Loucy (cell line): ENCODE results near the gene SDK1.

ENCODE experiments used
- H2AFZ ChIP-seq: fragments of 200-600 bp; sonication (generic); 2 replicates; pipeline ENCODE4 v1.6.0; 2016; ENCODE audit warnings: antibody characterized with exemption, mild to moderate bottlenecking, low read length, moderate library complexity
- H3F3A ChIP-seq: fragments of 200-600 bp; 2 replicates; pipeline ENCODE4 v1.6.0; 2016; ENCODE audit warnings: antibody characterized with exemption, low read depth, mild to moderate bottlenecking
- H3K27me3 ChIP-seq: fragments of 200-600 bp; sonication (generic); 2 replicates; pipeline ENCODE4 v1.6.1; 2014; ENCODE audit warnings: low read length, mild to moderate bottlenecking; ENCODE audit not compliant: insufficient read depth, poor library complexity, severe bottlenecking
- H3K36me3 ChIP-seq: fragments of 200-600 bp; sonication (generic); 2 replicates; pipeline ENCODE4 v1.6.1; 2016; ENCODE audit warnings: low read length; ENCODE audit not compliant: insufficient read depth
- H3K4me1 ChIP-seq: fragments of 200-600 bp; sonication (generic); 2 replicates; pipeline ENCODE4 v1.5.1; 2014; ENCODE audit warnings: low read length, mild to moderate bottlenecking; ENCODE audit not compliant: insufficient read depth, poor library complexity, severe bottlenecking
- H3K4me2 ChIP-seq: fragments of 200-600 bp; sonication (generic); 2 replicates; pipeline ENCODE4 v1.6.0; 2014; ENCODE audit warnings: antibody characterized with exemption, low read length, low read depth, mild to moderate bottlenecking; ENCODE audit not compliant: poor library complexity, severe bottlenecking
- H3K4me3 ChIP-seq: fragments of 200-600 bp; sonication (generic); 2 replicates; pipeline ENCODE4 v1.5.1; 2014; ENCODE audit warnings: low read length, mild to moderate bottlenecking, mixed read lengths; ENCODE audit not compliant: poor library complexity, severe bottlenecking
- H3K79me2 ChIP-seq: fragments of 200-600 bp; sonication (generic); 2 replicates; pipeline ENCODE4 v1.6.1; 2014; ENCODE audit warnings: low read length; ENCODE audit not compliant: insufficient read depth
- H3K9ac ChIP-seq: fragments of 200-600 bp; sonication (generic); 2 replicates; pipeline ENCODE4 v1.6.0; 2014; ENCODE audit warnings: mild to moderate bottlenecking, low read depth, low read length, moderate library complexity; ENCODE audit not compliant: poor library complexity, severe bottlenecking
- H3K9me2 ChIP-seq: fragments of 200-600 bp; sonication (generic); replicated peaks from 2 replicates; pipeline ENCODE4 v1.6.1; 2016; ENCODE audit warnings: low read depth, low read length, mixed read lengths
- H3K9me3 ChIP-seq: fragments of 200-600 bp; sonication (generic); 2 replicates; pipeline ENCODE4 v1.6.1; 2014; ENCODE audit warnings: mild to moderate bottlenecking, antibody characterized with exemption, low read length, low read depth; ENCODE audit not compliant: insufficient read depth
- H4K20me1 ChIP-seq: fragments of 200-600 bp; sonication (generic); 2 replicates; pipeline ENCODE4 v1.6.0; 2014; ENCODE audit warnings: antibody characterized with exemption, low read length, mild to moderate bottlenecking; ENCODE audit not compliant: insufficient read depth, poor library complexity, severe bottlenecking
- EZH2phosphoT487 ChIP-seq: fragments of 200-600 bp; IDR thresholded peaks from 2 replicates; pipeline ENCODE4 v1.6.1; 2018; ENCODE audit warnings: antibody characterized with exemption, mild to moderate bottlenecking, moderate library complexity, borderline replicate concordance
- TF ChIP-seq, protein P1 (sequence below): fragments of 200-600 bp; sonication (generic); conservative IDR thresholded peaks from 2 replicates; pipeline ENCODE4 v1.5.1; 2014; ENCODE audit warnings: mild to moderate bottlenecking, antibody characterized with exemption, low read length

SDK1 gene

DNA sequence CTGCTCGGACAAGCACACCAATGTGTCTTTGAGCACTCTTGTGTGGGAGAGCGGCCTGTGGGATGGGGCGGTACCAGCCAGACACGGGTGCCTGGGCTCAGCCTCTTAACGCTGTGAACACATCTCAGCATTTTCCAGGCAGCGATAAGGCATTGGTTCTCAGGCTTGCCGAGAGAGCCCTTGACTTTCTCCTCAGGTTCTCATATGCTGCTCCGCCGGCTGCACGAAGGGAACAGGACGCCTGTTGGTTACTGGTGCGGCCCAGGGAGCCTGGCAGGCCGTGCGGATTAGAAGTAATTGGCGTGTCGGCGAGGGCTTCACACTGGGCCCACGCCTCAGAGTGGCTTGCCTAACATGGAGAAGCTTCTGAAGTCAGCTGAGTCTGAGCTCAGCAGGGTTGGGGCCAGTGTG, 924.3 kb downstream of the SDK1 start:
- H3K9ac ChIP-seq = no peak overlapping the region
- no peak overlapping the region for H2AFZ ChIP-seq
- H4K20me1 ChIP-seq = no peaks in the 10 kb centered on the region
- no peak overlapping the region for H3K4me2 ChIP-seq
- no peaks in the 10 kb centered on the region for H3K4me1 ChIP-seq
- no peaks in the 10 kb centered on the region for H3F3A ChIP-seq
- no peaks in the 10 kb centered on the region for H3K9me2 ChIP-seq
- H3K9me3 ChIP-seq = peaks cover 16% of the 10 kb centered on the region; the same call in 1 of the 2 replicates
- H3K79me2 ChIP-seq = no peaks in the 10 kb centered on the region
- no peak overlapping the region for H3K4me3 ChIP-seq
- H3K36me3 ChIP-seq = no peaks in the 10 kb centered on the region
- TF ChIP-seq EZH2phosphoT487 = no peak
- TF ChIP-seq, protein P1, sequence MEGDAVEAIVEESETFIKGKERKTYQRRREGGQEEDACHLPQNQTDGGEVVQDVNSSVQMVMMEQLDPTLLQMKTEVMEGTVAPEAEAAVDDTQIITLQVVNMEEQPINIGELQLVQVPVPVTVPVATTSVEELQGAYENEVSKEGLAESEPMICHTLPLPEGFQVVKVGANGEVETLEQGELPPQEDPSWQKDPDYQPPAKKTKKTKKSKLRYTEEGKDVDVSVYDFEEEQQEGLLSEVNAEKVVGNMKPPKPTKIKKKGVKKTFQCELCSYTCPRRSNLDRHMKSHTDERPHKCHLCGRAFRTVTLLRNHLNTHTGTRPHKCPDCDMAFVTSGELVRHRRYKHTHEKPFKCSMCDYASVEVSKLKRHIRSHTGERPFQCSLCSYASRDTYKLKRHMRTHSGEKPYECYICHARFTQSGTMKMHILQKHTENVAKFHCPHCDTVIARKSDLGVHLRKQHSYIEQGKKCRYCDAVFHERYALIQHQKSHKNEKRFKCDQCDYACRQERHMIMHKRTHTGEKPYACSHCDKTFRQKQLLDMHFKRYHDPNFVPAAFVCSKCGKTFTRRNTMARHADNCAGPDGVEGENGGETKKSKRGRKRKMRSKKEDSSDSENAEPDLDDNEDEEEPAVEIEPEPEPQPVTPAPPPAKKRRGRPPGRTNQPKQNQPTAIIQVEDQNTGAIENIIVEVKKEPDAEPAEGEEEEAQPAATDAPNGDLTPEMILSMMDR = no peak
- no peaks in the 10 kb centered on the region for H3K27me3 ChIP-seq

GRCh38 chr7:4225881-4226523, 925.0 kb downstream of the SDK1 start:
- H3K4me3 ChIP-seq = no peak overlapping the region
- peaks cover 16% of the 10 kb centered on the region; the same call in 1 of the 2 replicates for H3K9me3 ChIP-seq
- TF ChIP-seq, protein P1 = no peak
- no peak for TF ChIP-seq EZH2phosphoT487
- no peaks in the 10 kb centered on the region for H3K9me2 ChIP-seq
- H3K36me3 ChIP-seq = no peaks in the 10 kb centered on the region
- H3K79me2 ChIP-seq = no peaks in the 10 kb centered on the region
- no peaks in the 10 kb centered on the region for H3F3A ChIP-seq
- no peaks in the 10 kb centered on the region for H3K4me1 ChIP-seq
- no peaks in the 10 kb centered on the region for H4K20me1 ChIP-seq
- no peaks in the 10 kb centered on the region for H3K27me3 ChIP-seq
- no peak overlapping the region for H2AFZ ChIP-seq
- no peak overlapping the region for H3K4me2 ChIP-seq
- no peak overlapping the region for H3K9ac ChIP-seq

GRCh38 chr7:4226524-4226882, 925.5 kb downstream of the SDK1 start:
- no peak overlapping the region for H2AFZ ChIP-seq

More at GRCh38 chr7:4226524-4226882, 925.5 kb downstream of the SDK1 start:
- no peaks in the 10 kb centered on the region for H4K20me1 ChIP-seq
- no peaks in the 10 kb centered on the region for H3K9me2 ChIP-seq
- no peaks in the 10 kb centered on the region for H3K79me2 ChIP-seq
- H3K9me3 ChIP-seq = peaks cover 15% of the 10 kb centered on the region; the same call in 1 of the 2 replicates
- no peaks in the 10 kb centered on the region for H3F3A ChIP-seq
- H3K27me3 ChIP-seq = no peaks in the 10 kb centered on the region
- H3K9ac ChIP-seq = no peak overlapping the region
- TF ChIP-seq, protein P1 = no peak
- TF ChIP-seq EZH2phosphoT487 = no peak
- H3K4me3 ChIP-seq = no peak overlapping the region
- H3K4me1 ChIP-seq = no peaks in the 10 kb centered on the region
- H3K36me3 ChIP-seq = no peaks in the 10 kb centered on the region
- H3K4me2 ChIP-seq = no peak overlapping the region
